ENCODE measurements around the gene KCTD2.
"Not testable (repeated sequence)": the region's sequence is repeated elsewhere in the genome, so short reads cannot be mapped to it uniquely, and the experiment has no call there.

Gene KCTD2

DNA sequence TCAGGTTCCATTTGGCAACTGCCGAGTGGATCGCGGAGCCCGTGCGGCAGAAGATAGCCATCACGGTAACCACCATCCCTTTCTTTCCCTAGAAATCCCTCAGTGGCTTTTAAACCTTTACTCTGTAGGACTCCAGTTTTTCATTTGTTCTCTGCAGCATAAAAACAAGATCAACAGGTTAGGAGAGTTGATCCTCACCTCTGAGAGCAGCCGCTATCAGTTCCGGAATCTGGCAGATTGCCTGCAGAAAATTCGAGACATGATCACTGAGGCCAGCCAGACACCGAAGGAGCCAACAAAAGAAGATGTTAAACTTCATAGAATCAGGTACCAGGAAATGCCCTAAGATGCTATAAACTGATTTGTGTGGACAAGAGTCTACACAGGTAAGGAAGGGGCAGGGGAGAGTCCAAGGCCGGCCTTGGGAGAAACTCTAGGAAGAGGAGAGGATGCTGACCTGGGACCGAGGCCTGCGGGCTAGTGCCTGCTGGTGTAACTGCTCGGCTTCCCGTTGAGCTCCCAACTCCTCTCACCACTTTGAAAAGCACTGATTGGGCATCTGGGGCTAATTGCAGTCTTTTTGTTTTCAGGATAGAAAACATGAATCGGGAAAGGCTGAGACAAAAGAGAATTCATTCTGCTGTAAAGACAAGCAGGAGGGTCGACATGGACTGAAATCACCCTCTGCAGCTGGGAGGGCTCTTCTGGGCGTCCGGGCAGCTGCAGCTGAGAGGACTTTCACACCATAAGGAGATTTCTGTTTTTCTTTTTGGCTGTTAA lies 26.5 kb upstream of the KCTD2 start:
- DNase-seq = no peak

DNA sequence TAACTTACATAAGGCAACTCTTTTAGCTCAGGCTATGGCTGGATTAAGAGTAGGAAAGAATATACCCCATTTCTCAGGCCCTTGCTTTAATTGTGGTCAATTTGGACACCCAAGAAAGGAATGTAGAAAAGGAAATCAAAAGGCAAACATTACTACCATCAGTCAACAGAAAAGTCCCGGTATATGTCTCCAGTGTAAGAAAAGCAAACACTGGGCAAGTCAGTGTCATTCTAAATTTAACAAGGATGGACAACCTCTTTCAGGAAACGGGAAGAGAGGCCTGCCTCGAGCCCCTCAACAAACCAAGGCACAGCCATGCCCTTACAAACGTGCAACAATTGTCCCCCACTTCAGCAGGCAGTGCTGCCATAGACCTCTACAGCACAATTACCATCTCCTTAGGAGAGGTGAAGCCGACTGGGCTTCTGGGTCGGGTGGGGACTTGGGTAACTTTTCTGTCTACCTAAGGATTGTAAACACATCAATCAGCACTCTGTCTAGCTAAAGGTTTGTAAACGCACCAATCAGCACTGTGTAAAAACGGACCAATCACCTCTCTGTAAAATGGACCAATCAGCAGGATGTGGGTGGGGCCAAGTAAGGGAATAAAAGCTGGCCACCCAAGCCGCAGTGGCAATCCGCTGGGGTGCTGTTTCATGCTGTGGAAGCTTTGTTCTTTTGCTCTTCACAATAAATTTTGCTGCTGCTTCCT lies 22.2 kb upstream of the KCTD2 start:
- DNase-seq = no peak

DNA sequence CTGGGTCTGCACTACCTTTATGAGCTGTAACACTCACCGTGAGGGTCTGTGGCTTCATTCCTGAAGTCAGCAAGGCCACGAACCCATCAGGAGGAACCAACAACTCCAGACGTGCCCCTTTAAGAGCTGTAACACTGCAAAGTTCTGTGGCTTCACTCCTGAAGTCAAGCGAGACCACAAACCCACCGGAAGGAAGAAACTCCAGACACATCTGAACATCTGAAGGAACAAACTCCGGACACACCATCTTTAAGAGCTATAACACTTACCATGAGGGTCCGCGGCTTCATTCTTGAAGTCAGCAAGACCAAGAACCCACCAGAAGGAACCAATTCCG lies 21.7 kb upstream of the KCTD2 start:
- not testable (repeated sequence) for DNase-seq

DNA sequence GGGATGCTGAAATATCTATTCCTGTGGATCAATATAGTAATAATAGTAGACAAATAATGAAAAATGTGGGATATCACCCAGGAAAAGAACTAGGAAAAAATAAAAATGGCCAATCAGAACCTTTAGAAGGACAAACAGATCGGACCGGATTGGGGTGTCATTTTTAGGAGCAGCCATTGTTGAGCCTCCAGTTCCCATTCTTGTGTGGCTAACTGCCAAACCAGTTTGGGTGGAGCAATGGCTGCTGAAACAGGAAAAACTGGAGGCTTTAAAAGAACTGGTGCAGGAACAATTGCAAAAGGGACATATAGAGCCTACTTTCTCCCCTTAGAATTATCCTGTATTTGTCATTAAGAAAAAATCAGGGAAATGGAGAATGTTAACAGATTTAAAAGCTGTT lies 20.4 kb upstream of the KCTD2 start:
- DNase-seq = not testable (repeated sequence)

DNA sequence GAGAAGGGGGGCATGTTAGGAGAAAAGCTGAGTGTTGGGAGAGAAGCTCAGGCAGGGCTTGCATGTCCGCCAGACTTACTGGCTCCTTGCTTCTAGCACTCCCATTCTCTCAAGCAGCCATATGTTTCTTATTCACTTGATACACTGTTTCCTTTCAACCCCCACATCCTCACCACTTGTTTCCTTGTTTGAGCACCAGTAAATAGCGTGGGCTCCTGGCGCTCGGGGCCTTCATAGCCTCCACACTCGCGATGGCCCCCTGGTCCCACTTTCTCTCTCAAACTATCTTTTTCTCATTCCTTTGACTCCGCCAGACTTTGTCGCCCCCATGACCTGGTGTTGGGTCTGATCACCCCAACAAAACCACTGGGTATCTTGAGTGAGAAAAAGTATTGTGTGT lies 16.9 kb upstream of the KCTD2 start:
- DNase-seq = no peak

DNA sequence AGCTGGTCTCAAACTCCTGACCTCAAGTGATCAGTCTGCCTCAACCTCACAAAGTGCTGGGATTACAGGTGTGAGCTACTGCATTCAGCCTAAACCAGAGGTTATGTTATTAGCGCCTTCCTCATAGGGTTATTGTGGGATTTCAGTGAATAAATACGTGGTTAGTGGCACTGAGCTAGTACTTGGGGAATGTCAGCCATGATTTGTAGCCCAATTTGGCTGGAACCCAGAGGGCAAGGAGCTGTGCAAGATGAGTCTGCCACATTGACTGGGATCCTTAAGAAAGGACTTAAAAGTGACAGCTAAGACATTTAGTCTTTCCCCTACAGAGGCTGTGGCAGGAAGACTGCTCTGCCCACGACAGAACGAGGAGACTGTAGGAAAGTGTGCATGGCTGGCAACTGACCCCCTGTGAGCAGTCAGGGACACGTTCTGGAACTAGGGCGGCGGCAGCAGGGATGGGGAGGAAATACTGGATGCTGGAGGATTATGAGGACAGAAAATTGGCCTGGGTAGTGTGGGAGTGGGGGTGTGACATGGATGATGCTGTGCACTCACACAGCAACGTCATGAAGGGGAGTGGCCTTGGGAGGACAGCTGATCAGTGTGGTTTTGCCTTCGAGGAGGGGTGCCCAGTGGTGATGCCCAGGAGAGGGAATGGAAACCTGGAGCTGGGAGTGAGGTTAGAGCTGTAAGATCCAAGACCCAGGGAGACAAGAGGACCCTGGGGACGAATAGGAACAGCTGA lies 14.9 kb upstream of the KCTD2 start:
- peak; percentile 37 for DNase-seq

DNA sequence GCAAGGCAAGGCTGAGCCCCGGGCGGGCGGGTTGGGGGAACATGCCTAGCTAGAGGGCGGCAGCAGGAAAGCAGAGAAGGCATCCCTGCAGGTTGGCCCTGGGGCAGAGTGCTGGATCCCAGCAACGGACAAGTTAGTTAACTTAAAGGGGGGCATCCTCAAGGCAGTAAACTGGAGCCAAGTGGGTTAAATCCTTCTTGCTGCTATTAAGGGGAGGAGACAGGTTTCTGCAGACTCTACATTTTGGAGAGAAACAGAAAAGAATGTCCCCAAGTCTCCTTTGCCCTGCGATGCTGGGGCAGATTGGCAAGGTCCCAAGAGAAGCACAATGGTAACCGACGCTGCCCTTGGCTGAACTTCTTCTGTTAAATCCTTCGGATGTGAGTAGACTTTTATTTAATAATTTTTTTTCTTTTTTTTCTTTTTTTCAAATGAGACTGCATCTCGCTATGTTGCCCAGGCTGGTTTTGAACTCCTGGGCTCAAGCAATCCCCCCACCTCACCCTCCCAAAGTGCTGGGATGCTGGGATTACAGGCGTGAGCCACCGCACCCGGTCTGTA lies 14.2 kb upstream of the KCTD2 start:
- no peak for DNase-seq

DNA sequence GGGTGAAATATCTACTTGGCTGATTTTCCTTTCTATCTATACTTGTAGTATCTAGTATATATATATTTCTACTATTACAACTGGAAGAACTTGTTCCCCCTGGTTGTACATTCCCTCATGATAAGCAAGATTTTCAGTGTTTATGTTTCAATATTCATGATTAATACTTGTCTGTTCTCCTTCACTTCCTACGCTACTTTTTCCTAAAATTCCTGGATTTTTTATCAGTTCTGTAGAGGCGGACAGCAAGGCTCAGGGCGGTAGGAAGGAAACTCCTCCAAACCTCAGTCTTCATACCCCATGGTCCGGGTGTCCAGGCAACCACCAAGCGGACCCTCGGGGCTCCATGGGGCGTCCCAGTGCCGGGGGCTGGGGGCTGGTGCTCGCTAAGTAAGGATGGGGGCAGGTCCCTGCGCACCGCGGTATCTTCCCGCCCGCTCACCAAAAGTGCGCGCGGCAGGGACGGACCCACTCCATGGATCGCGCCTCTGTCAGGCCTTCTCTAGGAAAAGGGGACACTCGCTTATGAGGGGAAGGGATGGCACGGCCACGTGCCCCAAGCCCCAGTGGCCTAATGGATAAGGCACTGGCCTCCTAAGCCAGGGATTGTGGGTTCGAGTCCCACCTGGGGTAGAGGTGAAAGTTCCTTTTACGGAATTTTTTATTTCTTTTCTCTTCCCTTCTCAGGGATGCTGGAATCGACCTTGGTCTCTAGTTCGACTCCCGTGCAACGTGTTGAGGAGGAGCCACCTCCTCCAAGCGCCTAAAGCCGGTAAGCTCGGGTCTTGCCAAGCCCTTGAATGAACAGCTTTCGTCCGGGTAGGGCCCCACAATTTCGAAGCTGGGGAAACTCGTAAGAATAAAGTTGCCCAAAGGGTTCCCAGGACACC lies 13.4 kb upstream of the KCTD2 start:
- DNase-seq = peak; percentile 89

DNA sequence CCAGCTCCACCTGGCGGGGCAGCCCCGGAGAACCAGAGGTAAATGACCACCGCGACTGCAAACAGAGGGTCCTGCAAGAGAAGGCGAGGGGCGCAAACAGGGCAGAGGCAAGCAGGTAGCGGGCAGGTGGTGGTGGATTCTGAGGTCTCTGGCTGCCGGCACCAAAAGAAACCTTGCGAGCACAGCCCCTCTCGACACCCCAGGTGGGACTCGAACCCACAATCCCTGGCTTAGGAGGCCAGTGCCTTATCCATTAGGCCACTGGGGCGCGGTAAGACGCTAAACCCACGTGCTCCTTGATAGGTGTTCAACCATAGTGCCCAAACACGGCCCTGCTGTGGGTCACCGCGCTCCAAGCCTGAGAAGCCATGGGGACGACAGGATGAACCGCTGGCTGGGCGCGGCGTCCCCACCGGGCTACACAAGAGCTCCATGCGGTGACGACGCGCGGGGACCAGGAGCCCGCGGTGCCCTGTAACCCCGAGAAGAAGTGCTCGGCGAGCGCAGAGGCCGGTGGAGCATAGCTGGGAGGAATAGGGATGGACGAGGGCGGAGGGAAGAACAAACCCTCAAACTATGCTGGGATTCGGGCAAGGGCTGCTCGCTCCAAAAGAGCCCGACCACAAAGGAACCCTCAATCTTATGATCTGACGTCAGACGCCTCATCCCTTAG lies 12.7 kb upstream of the KCTD2 start:
- DNase-seq = peak; percentile 92

DNA sequence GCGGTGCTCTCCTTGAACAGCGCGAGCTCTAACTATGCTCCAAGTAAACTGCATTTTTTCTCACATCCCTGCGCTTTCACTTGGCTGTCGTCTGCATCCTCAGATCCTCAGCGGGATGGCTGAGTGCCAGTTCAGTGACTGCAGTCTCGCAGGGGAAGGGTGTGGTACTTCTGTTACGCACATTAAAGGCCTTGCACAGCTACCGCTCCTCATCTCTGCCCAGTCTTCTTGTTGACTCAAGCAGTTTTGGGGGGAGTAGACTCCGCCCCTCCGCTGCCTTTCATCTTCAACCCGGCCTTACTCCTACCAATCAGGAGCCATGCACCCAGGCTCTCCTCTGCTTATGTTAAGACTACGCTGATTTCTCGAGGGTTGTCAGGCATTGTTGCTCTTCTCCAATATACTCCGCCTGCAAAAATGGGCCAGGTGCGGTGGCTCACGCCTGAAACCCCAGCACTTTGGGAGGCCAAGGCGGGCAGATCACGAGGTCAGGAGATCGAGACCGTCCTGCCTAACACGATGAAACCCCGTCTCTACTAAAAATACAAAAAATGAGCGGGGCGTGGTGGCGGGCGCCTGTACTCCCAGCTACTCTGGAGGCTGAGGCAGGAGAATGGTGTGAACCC lies 10.3 kb upstream of the KCTD2 start:
- peak; percentile 70 for DNase-seq

DNA sequence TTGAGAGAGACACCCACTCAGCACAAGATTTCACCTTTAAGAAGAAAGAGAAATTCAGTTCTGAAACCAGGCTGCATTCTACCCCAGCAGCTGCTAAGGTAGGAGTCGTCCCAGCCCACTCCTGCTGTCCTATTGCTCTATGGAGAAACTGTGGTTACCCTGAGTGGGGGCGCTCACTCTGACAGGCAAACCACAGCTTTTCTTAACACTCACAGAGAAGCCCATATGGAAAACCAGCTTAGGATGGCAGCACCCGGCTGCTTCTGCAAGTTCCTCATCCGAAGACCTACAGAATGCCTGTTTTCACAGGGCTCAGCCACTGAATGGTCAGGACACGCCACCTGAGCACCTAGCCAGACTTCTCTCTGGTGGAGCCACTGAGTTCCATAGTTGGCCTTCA lies 7.8 kb upstream of the KCTD2 start:
- no peak for DNase-seq

DNA sequence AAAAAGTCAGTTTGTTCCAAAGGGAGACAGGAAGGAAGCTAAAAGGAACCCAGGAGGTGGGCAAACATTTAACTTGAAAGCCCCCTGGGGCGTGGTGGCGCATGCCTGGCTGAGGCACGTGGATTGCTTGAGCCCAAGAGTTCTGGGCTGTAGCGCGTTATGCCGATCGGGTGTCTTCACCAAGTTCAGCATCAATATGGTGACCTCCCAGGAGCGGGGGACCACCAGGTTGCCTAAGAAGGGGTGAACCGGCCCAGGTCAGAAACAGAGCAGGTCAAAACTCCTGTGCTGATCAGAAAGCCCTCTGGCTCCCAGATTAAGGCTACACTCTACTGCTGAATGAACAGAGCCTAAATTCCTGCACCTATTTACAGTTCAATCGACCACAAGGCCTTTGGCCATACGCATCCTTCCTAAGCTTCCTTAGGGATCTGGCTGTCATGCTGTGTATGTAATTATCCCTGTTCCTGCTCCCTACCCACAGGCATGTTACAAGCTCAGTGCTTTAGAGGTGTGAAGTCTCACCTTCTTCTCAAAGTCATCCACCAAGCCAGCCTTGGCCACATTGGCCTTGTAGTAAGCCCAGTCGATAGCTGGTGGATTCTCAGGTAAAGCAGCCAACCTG lies 5.3 kb upstream of the KCTD2 start:
- DNase-seq = no peak

DNA sequence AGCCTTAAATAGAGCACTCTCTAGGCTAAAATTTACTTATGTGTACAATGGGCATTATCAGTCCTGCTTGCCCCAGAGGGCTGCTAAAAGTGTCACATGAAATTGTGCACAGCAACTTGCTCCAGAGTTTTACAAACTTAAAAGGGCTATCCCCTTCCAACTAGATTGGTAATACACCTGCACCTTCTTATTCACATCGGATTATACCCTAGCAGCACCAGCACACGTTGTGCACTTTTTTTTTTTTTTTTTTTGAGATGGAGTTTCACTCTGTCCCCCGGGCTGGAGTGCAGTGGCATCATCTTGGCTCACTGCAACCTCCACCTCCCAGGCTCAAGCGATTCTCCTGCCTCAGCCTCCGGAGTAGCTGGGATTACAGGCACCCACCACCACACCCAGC lies 3.2 kb upstream of the KCTD2 start:
- DNase-seq = not testable (repeated sequence)

DNA sequence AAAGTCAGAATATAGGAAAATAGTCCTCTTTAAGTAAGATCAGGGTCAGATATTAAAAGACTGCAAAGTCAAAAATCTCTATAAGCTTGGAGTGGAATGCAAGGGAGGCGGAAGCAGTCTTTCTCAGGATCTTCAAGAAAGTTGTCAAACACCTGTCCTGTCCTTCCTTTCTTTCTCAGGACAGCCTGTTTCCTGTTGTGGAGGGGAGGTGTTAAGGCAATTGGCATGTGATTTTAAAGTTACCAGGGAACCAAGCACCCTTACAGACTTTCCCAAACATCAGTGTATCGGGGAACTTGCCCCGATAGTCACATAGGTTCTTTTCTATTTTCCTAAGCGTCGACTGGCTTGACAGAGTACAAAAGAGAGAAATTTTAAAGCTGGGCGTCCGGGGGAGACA lies 2.3 kb upstream of the KCTD2 start:
- DNase-seq = no peak

DNA sequence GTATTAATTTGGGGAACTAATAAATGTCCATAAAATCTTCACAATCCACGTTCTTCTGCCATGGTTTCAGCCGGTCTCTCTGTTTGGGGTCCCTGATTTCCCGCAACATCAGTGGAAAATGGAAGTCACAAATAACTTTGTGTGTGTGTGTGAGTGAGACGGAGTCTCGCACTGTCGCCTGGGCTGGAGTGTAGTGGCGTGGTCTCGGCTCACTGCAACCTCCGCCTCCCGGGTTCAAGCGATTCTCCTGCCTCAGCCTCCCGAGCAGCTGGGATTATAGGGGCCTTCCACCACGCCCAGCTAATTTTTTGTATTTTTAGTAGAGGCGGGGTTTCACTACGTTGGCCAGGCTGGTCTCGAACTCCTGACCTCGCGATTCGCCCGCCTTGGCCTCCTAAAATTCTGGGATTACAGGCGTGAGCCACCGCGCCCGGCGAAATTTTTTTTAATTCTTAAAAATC lies 1.0 kb upstream of the KCTD2 start:
- not testable (repeated sequence) for DNase-seq

DNA sequence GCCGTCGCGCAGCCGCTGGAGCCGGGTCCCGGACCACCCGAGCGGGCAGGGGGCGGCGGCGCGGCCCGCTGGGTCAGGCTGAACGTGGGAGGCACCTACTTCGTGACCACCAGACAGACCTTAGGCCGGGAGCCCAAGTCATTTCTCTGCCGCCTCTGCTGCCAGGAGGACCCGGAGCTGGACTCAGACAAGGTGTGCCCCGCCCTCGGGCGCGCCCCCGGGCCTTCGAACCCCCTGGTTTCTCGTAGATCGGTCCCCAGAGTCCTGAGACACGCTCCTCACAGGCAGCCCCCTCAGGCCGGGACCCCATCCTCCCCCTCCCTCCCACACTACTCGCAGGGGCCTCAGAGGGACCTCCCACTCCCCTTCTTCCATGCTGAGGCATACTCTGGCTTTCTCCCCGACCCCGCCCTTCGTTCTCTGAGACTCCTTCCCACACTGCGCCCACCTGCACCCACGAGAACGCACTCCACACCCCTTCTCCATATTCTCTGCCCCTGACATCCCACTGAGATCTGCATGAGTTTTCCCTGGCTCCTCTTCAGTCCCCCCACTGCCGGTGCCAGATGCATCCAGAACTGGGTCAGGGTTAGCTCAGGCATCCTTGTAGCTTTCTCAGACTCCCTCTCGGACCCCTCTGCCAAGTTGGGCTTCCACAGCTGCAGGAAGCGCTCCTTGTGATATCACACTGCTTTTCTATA lies 523 bp downstream of the KCTD2 start:
- no peak for DNase-seq

DNA sequence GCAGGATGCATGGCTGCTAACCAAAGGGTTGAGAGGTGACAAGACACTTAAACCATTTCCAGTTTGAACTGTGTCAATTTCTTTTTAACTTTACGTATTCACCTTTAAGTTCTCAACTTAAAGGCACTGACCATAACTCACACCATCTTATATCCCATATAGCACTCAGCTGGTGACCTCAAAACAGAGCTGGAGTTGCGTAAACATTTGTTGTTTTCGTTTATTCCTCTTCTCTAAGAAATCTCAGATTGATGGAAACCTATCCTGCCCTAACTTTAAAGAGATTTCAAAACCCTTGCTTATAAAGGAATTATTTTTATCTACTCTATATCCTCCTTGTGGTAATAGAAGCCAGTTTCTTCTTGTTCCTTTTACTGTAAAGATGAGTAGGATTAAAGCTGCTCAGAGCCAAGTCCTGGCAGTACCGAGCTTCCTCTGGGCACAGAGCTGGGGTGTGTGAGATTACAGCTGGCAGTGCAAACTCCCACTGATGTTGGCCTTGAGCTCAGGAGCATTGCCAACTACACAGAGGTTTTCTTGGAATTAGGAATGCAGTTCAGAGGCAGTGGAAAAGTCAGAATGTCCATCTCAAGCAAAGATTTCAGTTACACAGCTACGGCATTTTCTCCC lies 1.3 kb downstream of the KCTD2 start:
- no peak for DNase-seq

DNA sequence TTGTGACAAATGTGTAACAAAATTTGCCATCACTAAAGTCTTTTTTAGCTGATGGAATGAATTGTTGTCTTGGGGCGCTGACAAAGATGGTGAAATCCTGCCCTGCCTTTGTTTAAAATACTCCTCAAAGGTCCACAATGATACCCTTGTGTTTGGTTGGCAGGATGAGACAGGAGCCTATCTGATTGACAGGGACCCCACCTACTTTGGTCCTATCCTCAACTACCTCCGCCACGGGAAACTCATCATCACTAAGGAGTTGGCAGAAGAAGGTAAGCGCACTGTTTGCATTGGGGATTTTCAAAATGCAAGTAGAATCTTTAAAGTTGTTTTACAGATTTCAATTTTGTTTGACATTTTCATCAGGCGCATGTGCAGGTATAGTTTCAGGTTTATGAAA lies 2.0 kb downstream of the KCTD2 start:
- DNase-seq = no peak

DNA sequence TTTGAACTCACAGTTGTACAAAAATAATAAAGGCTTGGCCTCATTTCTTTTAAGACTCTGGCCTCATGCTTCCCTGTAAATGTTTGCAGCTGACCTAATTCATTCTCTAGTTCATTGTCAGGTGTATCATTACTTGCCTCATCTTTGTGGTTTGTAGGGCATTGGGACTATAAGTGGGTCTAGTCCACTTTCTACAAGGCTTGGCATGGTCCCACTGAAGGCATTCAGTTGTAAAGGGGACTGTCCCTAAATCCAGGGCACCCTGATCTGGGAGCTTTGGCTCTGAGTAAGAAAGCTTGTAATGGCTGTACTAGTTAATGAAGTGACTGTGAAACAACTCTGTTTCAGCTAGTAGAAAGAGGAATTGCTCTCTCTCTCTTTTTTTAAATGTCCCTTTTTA lies 2.7 kb downstream of the KCTD2 start:
- DNase-seq = no peak

DNA sequence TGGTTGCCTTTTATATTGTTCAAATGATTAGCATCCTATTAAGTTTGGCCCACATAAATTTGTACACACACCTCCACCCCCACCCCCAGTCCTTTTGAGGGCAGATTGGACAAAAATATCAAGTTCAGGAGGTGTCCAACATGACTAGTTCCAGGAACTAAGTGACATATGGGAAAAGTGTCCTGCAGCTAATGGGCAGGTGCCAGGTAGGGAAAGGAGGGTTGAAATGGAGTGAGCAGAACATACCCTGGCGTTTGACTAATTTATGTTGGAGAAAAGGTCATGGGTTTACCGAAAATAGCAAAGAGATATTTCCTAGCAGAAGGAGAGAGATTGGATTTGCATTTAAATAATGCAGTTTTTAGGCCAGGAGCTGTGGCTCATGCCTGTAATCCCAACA lies 4.9 kb downstream of the KCTD2 start:
- DNase-seq = no peak
